PC-3 (cell line): Measurements from ENCODE around the gene PPP6R1. TPM values are rescaled to one million over a fixed set of nuclear protein-coding genes. Genes with fewer than 3 reads are reported as not detected.
"Not testable (repeated sequence)": the region's sequence is repeated elsewhere in the genome, so short reads cannot be mapped to it uniquely, and the experiment has no call there.

Experiments used
- ATAC-seq: fragments of 200-7000 bp; cut with Tn5 transposase; 2 replicates; pipeline ENCODE4 v1.9.1; 2020; ENCODE audit warnings: mild to moderate bottlenecking, moderate library complexity
- BruUV-seq: library from RNA; stranded (reverse); fragments of 400-500 nt; replicated peaks from 2 replicates; lab custom pipeline; 2021; lab: Mats Ljungman, UMichigan
- CTCF ChIA-PET: fragments of 300-600 bp; sonication (Branson Sonifier 250); formaldehyde crosslinking; loops from one replicate; lab custom pipeline; 2022; ENCODE audit warnings: antibody characterized with exemption; lab: Charles Lee
- POLR2A ChIA-PET: fragments of 300-600 bp; sonication (Branson Sonifier 250); formaldehyde crosslinking; loops from one replicate; lab custom pipeline; 2022; ENCODE audit warnings: antibody characterized with exemption; ENCODE audit not compliant: unreplicated experiment; lab: Charles Lee
- DNase-seq: peaks from one replicate; pipeline ENCODE4 v3.0.0-alpha.2; 2015
- H2AFZ ChIP-seq: fragments of 300-600 bp; sonication (generic); 2 replicates; pipeline ENCODE4 v1.6.0; 2016; ENCODE audit warnings: antibody characterized with exemption, low read length
- H3F3A ChIP-seq: fragments of 300-600 bp; sonication (generic); one replicate; pipeline ENCODE4 v1.6.0; 2017; ENCODE audit warnings: antibody characterized with exemption, low read length, control low read depth, mild to moderate bottlenecking; ENCODE audit not compliant: unreplicated experiment
- H3K27ac ChIP-seq: fragments of 300-600 bp; sonication (generic); 2 replicates; pipeline ENCODE4 v1.5.1; 2016; ENCODE audit warnings: mild to moderate bottlenecking, low read length
- H3K27me3 ChIP-seq: fragments of 300-600 bp; sonication (generic); 2 replicates; pipeline ENCODE4 v1.6.1; 2016; ENCODE audit warnings: low read length, mixed read lengths
- H3K36me3 ChIP-seq: fragments of 300-600 bp; sonication (generic); 2 replicates; pipeline ENCODE4 v1.6.1; 2016; ENCODE audit warnings: low read depth, mixed run types, low read length, mixed read lengths
- H3K4me1 ChIP-seq: fragments of 300-600 bp; sonication (generic); 2 replicates; pipeline ENCODE4 v1.5.1; 2016; ENCODE audit warnings: low read length; ENCODE audit not compliant: insufficient read depth
- H3K4me2 ChIP-seq: fragments of 300-600 bp; sonication (generic); 2 replicates; pipeline ENCODE4 v1.6.0; 2016; ENCODE audit warnings: low read length
- H3K4me3 ChIP-seq: fragments of 300-600 bp; sonication (generic); 2 replicates; pipeline ENCODE4 v1.5.1; 2016; ENCODE audit warnings: mild to moderate bottlenecking, low read length, mixed read lengths
- H3K79me2 ChIP-seq: fragments of 300-600 bp; sonication (generic); 2 replicates; pipeline ENCODE4 v1.6.1; 2017; ENCODE audit warnings: low read length, mixed read lengths
- H3K9ac ChIP-seq: fragments of 300-600 bp; sonication (generic); 2 replicates; pipeline ENCODE4 v1.6.0; 2016; ENCODE audit warnings: mild to moderate bottlenecking, low read length
- H3K9me2 ChIP-seq: fragments of 300-600 bp; sonication (generic); replicated peaks from 2 replicates; pipeline ENCODE4 v1.6.1; 2016; ENCODE audit warnings: mixed run types, low read length, mixed read lengths
- H3K9me3 ChIP-seq: fragments of 300-600 bp; sonication (generic); 2 replicates; pipeline ENCODE4 v1.6.1; 2016; ENCODE audit warnings: low read length, mixed read lengths
- H4K20me1 ChIP-seq: fragments of 300-600 bp; sonication (generic); 2 replicates; pipeline ENCODE4 v1.6.1; 2016; ENCODE audit warnings: low read length, mixed read lengths
- EZH2 ChIP-seq: fragments of 300-600 bp; sonication (generic); IDR thresholded peaks from one replicate; pipeline ENCODE4 v1.6.1; 2017; ENCODE audit warnings: antibody characterized with exemption, mild to moderate bottlenecking, low read length; ENCODE audit not compliant: unreplicated experiment
- EZH2phosphoT487 ChIP-seq: fragments of 300-600 bp; sonication (generic); IDR thresholded peaks from 2 replicates; pipeline ENCODE4 v1.6.1; 2018; ENCODE audit warnings: mild to moderate bottlenecking, antibody characterized with exemption, low read length, borderline replicate concordance
- intact Hi-C: fragments of 100-400 bp; cut with micrococcal nuclease; formaldehyde crosslinking; loops from 2 replicates; pipeline ENCODE4 v1.9.0; 2023
- total RNA-seq: library from RNA; depleted of rRNA; stranded (reverse); fragments of >200 nt; gene quantifications from 2 replicates; pipeline ENCODE4 v1.2.3, GENCODE V29; 2014
- TF ChIP-seq, protein P1 (sequence below): fragments of 300-600 bp; sonication (generic); conservative IDR thresholded peaks from 2 replicates; pipeline ENCODE4 v1.5.1; 2017; ENCODE audit warnings: antibody characterized with exemption, low read depth, mild to moderate bottlenecking, low read length

PPP6R1 gene
- total RNA-seq, 1 experiment from 2014 or later: 159 TPM

DNA sequence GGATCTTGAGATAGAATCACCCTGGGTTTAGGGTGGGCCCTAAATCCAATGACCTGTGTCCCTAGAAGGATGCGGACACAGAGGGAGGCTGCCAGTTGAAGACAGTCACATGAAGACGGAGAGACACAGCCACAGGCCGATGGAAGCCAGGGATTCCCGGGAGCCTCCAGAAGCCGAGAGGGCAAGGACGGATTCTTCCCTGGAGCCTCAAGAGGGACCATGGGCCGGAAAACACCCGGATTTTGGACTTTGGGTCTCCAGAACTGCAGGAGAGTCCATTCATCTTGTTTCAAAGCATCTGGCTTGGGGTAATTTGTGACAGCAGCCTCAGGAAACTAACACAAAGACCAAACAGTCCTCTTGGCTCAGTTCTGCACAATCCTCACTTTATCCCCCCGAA is 32.5 kb downstream of the PPP6R1 start:
- DNase-seq (no peak), ATAC-seq (no peak)
- CTCF ChIA-PET: no interaction called here
- POLR2A ChIA-PET: no interaction called here
- H3K27me3 ChIP-seq: no peaks in the 10 kb centered on the region
- H3K36me3 ChIP-seq: peaks cover 17% of the 10 kb centered on the region; the same call in 1 of the 2 replicates
- H3K4me3 ChIP-seq: no peak overlapping the region
- H3K9me2 ChIP-seq: no peaks in the 10 kb centered on the region
- no peak overlapping the region for H2AFZ ChIP-seq
- no peaks in the 10 kb centered on the region for H3F3A ChIP-seq
- H3K9me3 ChIP-seq: no peaks in the 10 kb centered on the region
- no peak overlapping the region for H3K9ac ChIP-seq
- no peaks in the 10 kb centered on the region for H3K4me1 ChIP-seq
- H3K79me2 ChIP-seq: no peaks in the 10 kb centered on the region
- TF ChIP-seq EZH2phosphoT487 (no peak), EZH2 (no peak)
- no peaks in the 10 kb centered on the region for H4K20me1 ChIP-seq
- no peak overlapping the region for H3K27ac ChIP-seq
- no TSS peak for BruUV-seq
- intact Hi-C loops: no loop called here
- H3K4me2 ChIP-seq: no peak overlapping the region

DNA sequence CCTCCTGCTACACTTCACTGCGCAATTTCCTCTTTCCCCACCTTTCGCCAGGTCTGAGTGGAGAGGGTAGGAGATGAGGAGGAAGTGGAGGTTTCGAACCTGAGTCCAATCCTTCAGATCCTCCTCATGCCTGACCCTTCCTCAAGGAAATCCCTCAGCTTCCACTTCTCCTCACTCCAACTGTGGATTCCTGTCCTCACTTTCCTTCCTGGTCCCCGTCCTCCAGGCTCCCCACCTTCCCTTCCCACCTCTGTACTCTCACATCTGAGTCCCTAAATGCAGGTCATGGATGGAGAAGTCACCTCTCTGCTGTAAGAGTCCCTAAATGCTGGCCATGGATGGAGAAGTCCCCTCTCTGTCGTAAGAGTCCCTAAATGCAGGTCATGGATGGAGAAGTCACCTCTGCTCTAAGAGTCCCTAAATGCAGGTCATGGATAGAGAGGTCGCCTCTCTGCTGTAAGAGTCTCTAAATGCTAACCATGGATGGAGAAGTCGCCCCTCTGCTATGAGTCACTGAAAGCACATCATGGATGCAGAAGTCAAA is 33.3 kb downstream of the PPP6R1 start:
- Histone ChIP-seq H3K9ac (no peak overlapping the region), H3K4me3 (no peak overlapping the region), H3K9me3 (no peaks in the 10 kb centered on the region), H3K4me1 (no peaks in the 10 kb centered on the region), H3F3A (no peaks in the 10 kb centered on the region), H3K36me3 (peaks cover 14% of the 10 kb centered on the region; the same call in 1 of the 2 replicates), H3K4me2 (no peak overlapping the region), H2AFZ (no peak overlapping the region), H3K27me3 (no peaks in the 10 kb centered on the region), H3K27ac (no peak overlapping the region), H3K9me2 (no peaks in the 10 kb centered on the region), H3K79me2 (no peaks in the 10 kb centered on the region), H4K20me1 (no peaks in the 10 kb centered on the region)
- TF ChIP-seq EZH2phosphoT487: no peak
- TF ChIP-seq EZH2: no peak
- TF ChIP-seq, protein P1, sequence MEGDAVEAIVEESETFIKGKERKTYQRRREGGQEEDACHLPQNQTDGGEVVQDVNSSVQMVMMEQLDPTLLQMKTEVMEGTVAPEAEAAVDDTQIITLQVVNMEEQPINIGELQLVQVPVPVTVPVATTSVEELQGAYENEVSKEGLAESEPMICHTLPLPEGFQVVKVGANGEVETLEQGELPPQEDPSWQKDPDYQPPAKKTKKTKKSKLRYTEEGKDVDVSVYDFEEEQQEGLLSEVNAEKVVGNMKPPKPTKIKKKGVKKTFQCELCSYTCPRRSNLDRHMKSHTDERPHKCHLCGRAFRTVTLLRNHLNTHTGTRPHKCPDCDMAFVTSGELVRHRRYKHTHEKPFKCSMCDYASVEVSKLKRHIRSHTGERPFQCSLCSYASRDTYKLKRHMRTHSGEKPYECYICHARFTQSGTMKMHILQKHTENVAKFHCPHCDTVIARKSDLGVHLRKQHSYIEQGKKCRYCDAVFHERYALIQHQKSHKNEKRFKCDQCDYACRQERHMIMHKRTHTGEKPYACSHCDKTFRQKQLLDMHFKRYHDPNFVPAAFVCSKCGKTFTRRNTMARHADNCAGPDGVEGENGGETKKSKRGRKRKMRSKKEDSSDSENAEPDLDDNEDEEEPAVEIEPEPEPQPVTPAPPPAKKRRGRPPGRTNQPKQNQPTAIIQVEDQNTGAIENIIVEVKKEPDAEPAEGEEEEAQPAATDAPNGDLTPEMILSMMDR: no peak
- POLR2A ChIA-PET: no interaction called here
- CTCF ChIA-PET: no interaction called here
- BruUV-seq: no TSS peak
- intact Hi-C loops: no loop called here
- ATAC-seq: no peak
- DNase-seq: no peak

DNA sequence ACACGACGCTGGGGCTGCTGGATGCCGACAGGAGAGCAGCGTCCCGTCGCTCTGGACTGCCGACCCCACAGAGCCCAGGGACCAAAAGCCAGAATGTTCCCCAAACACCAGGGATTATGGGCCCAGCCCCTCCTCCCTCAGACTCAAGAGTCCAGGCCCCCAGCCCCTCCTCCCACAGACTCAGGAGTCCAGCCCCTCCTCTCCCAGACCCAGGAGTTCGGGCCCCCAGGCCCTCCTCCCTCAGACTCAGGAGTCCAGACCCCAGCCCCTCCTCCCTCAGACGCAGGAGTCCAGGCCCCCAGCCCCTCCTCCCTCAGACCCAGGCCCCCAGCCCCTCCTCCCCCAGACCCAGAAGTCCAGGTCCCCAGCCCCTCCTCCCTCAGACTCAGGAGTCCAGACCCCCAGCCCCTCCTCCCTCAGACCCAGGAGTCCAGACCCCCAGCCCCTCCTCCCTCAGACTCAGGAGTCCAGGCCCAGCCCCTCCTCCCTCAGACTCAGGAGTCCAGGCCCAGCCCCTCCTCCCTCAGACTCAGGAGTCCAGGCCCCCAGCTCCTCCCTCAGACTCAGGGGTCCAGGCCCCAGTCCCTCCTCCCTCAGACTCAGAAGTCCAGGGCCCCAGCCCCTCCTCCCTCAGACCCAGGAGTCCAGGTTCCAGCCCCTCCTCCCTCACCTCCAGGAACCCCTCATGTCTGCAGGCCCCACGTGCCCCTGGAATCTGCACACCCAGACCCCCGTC is 34.0 kb downstream of the PPP6R1 start:
- POLR2A ChIA-PET: not testable (repeated sequence)

More for the DNA sequence above, 34.0 kb downstream of the PPP6R1 start:
- H3K9me2 ChIP-seq, intact Hi-C loops, H3F3A ChIP-seq, ATAC-seq, H3K27me3 ChIP-seq, H3K27ac ChIP-seq, H3K4me2 ChIP-seq, H3K9ac ChIP-seq, CTCF ChIA-PET, H3K9me3 ChIP-seq, H3K4me1 ChIP-seq, H3K4me3 ChIP-seq, BruUV-seq, H2AFZ ChIP-seq, H4K20me1 ChIP-seq, DNase-seq, H3K79me2 ChIP-seq: not testable (repeated sequence)
- H3K36me3 ChIP-seq: peaks cover 14% of the 10 kb centered on the region; the same call in 1 of the 2 replicates
